HepG2 (cell line): Measurements from ENCODE around the gene CERT1. TPM values are rescaled to one million over a fixed set of nuclear protein-coding genes. Genes with fewer than 3 reads are reported as not detected.

Experiments used
- ATAC-seq: fragments of 200-7000 bp; cut with Tn5 transposase; 3 replicates; pipeline ENCODE4 v1.9.1; 2020; ENCODE audit warnings: mild to moderate bottlenecking, moderate library complexity
- BruUV-seq: library from RNA; stranded (reverse); fragments of 400-500 nt; replicated peaks from 2 replicates; lab custom pipeline; 2021; lab: Mats Ljungman, UMichigan
- CTCF ChIA-PET: fragments of 300-600 bp; formaldehyde crosslinking; extraction: SDS; loops from one replicate; lab custom pipeline; 2021; ENCODE audit warnings: low total read pairs, inconsistent platforms, low intra/inter-chr PET ratio; lab: Yijun Ruan, JAX
- POLR2A ChIA-PET: fragments of 350-600 bp; sonication (Branson Sonifier 250); formaldehyde crosslinking; loops from one replicate; lab custom pipeline; 2020; ENCODE audit warnings: antibody characterized with exemption, inconsistent platforms; lab: Yijun Ruan, JAX
- DNase-seq: peaks from one replicate; pipeline ENCODE4 v3.0.0-alpha.2; 2015; ENCODE audit warnings: low spot score
- FAIRE-seq: peaks from 3 replicates; lab custom pipeline; 2011; peaks lifted over from hg19 to GRCh38; lab: Jason Lieb, UNC
- H2AFZ ChIP-seq: one replicate; pipeline ENCODE4 v1.6.1; 2011; ENCODE audit warnings: low read length, inconsistent platforms
- H3K27ac ChIP-seq: fragments of 300-600 bp; 3 replicates; pipeline ENCODE4 v1.8.0; 2011; ENCODE audit warnings: mixed run types, mild to moderate bottlenecking, mixed read lengths, low read length, inconsistent platforms; ENCODE audit not compliant: insufficient read depth; ENCODE audit errors: extremely low read length
- H3K27me3 ChIP-seq, 2 experiments: fragments of 200-600 bp in 1 of 2; 2 replicates in 1 of 2; 3 replicates in 1 of 2; pipeline versions ENCODE4 v1.6.0 to v1.8.0; 2011; ENCODE audit warnings: low read length in 2 of 2, mild to moderate bottlenecking in 2 of 2, moderate library complexity in 2 of 2, inconsistent platforms in 1 of 2; ENCODE audit not compliant: insufficient read depth in 2 of 2, control insufficient read depth in 1 of 2
- H3K36me3 ChIP-seq, 2 experiments: fragments of 200-600 bp in 1 of 2; replicated peaks in 1 of 2; 2 replicates in 1 of 2; 3 replicates in 1 of 2; pipeline versions ENCODE4 v1.5.1 to v1.8.0; 2011; ENCODE audit warnings: low read length in 2 of 2, inconsistent platforms in 1 of 2; ENCODE audit not compliant: insufficient read depth in 2 of 2, control insufficient read depth in 1 of 2
- H3K4me1 ChIP-seq: 2 replicates; pipeline ENCODE4 v1.5.1; 2012; ENCODE audit warnings: low read length, inconsistent platforms; ENCODE audit not compliant: insufficient read depth
- H3K4me2 ChIP-seq: 2 replicates; pipeline ENCODE4 v1.6.0; 2011; ENCODE audit warnings: low read depth, low read length, inconsistent platforms
- H3K4me3 ChIP-seq, 3 experiments: fragments of 200-600 bp in 1 of 3; sonication (generic), shearing (Covaris generic) in 1 of 3; replicated peaks in 1 of 3; 2 replicates each; pipeline ENCODE4 v1.5.1; 2011 to 2016; ENCODE audit warnings: low read length in 3 of 3, inconsistent platforms in 2 of 3, low read depth in 2 of 3, mild to moderate bottlenecking in 2 of 3, control low read depth in 1 of 3, mixed read lengths in 1 of 3; ENCODE audit not compliant: insufficient read depth in 1 of 3
- H3K79me2 ChIP-seq: one replicate; pipeline ENCODE4 v1.6.1; 2011; ENCODE audit warnings: low read length, inconsistent platforms; ENCODE audit not compliant: insufficient read depth
- H3K9ac ChIP-seq: 2 replicates; pipeline ENCODE4 v1.6.0; 2011; ENCODE audit warnings: mild to moderate bottlenecking, low read depth, low read length, inconsistent platforms; ENCODE audit not compliant: insufficient read depth
- H3K9me3 ChIP-seq: 2 replicates; pipeline ENCODE4 v1.5.1; 2012; ENCODE audit warnings: mild to moderate bottlenecking, low read length
- H4K20me1 ChIP-seq: 2 replicates; pipeline ENCODE4 v1.6.0; 2011; ENCODE audit warnings: inconsistent platforms, mild to moderate bottlenecking, low read length, moderate library complexity; ENCODE audit not compliant: insufficient read depth
- AGO1 ChIP-seq: fragments of 200-400 bp; formaldehyde crosslinking; IDR thresholded peaks from 2 replicates; pipeline ENCODE4 v1.6.1; 2017; ENCODE audit warnings: mild to moderate bottlenecking, low read depth, low read length, moderate library complexity; ENCODE audit not compliant: poor library complexity, severe bottlenecking
- ARNTL ChIP-seq: sonication (generic); formaldehyde crosslinking; IDR thresholded peaks from 2 replicates; pipeline ENCODE4 v1.4.0; 2020; ENCODE audit warnings: mild to moderate bottlenecking, missing genetic modification reagents
- BCL6 ChIP-seq: IDR thresholded peaks from 2 replicates; pipeline ENCODE4 v1.6.1; 2016; ENCODE audit warnings: missing genetic modification reagents, missing compliant biosample characterization
- KMT2B ChIP-seq: IDR thresholded peaks from 2 replicates; pipeline ENCODE4 v1.6.1; 2016; ENCODE audit warnings: missing genetic modification reagents, missing compliant biosample characterization
- MAFG ChIP-seq: sonication (generic); formaldehyde crosslinking; IDR thresholded peaks from 2 replicates; pipeline ENCODE4 v1.5.1; 2020; ENCODE audit warnings: mild to moderate bottlenecking, missing genetic modification reagents
- MNT ChIP-seq: fragments of 450-650 bp; IDR thresholded peaks from 2 replicates; pipeline ENCODE4 v1.6.1; 2016
- MZF1 ChIP-seq: sonication (generic); formaldehyde crosslinking; IDR thresholded peaks from 2 replicates; pipeline ENCODE4 v1.8.1; 2023; ENCODE audit warnings: mild to moderate bottlenecking, missing genetic modification reagents, borderline replicate concordance
- NFE2 ChIP-seq: sonication (generic); formaldehyde crosslinking; IDR thresholded peaks from 2 replicates; pipeline ENCODE4 v1.4.0; 2020; ENCODE audit warnings: missing genetic modification reagents
- PRDM10 ChIP-seq: sonication (generic); formaldehyde crosslinking; IDR thresholded peaks from 2 replicates; pipeline ENCODE4 v1.4.0; 2020; ENCODE audit warnings: low read depth, missing genetic modification reagents
- RARA ChIP-seq: IDR thresholded peaks from 2 replicates; pipeline ENCODE4 v1.6.1; 2016; ENCODE audit warnings: missing genetic modification reagents, missing compliant biosample characterization
- RBM22 ChIP-seq: fragments of 200-400 bp; formaldehyde crosslinking; optimal IDR thresholded peaks from 2 replicates; pipeline ENCODE3; 2017; ENCODE audit warnings: mild to moderate bottlenecking, low read length, moderate library complexity
- SIX4 ChIP-seq: sonication (generic); formaldehyde crosslinking; IDR thresholded peaks from 2 replicates; pipeline ENCODE4 v1.4.0; 2020; ENCODE audit warnings: missing genetic modification reagents
- ZFP62 ChIP-seq: sonication (generic); formaldehyde crosslinking; IDR thresholded peaks from 2 replicates; pipeline ENCODE4 v1.4.0; 2020; ENCODE audit warnings: missing genetic modification reagents
- ZNF205 ChIP-seq: IDR thresholded peaks from 2 replicates; pipeline ENCODE4 v1.6.1; 2018; ENCODE audit warnings: missing biosample characterization, missing genetic modification reagents
- ZNF672 ChIP-seq: sonication (generic); formaldehyde crosslinking; IDR thresholded peaks from 2 replicates; pipeline ENCODE4 v1.8.1; 2022; ENCODE audit warnings: missing genetic modification reagents
- ZNF749 ChIP-seq: sonication (generic); formaldehyde crosslinking; IDR thresholded peaks from 2 replicates; pipeline ENCODE4 v1.8.0; 2022; ENCODE audit warnings: mild to moderate bottlenecking, missing genetic modification reagents, moderate library complexity, borderline replicate concordance
- WGBS: methylation state at CpG from one replicate; pipeline ENCODE4 v1.1.6; 2017; ENCODE audit warnings: low lambda C conversion rate; 5-methylcytosine and 5-hydroxymethylcytosine counted together
- in situ Hi-C: cut with HindIII; loops from 2 replicates; pipeline ENCODE4 v1.10.0; 2017; ENCODE audit warnings: low pct_unique_long_range_greater_than_20kb; ENCODE audit not compliant: extremely low pct_ligation_motif_present
- intact Hi-C: fragments of 100-400 bp; cut with micrococcal nuclease; formaldehyde crosslinking; loops from one replicate; pipeline ENCODE4 v1.10.0; 2022; ENCODE audit not compliant: unreplicated experiment
- polyA plus RNA-seq, 8 experiments: library from polyadenylated mRNA; depleted of rRNA in 3 of 8; stranded (reverse) in 7 of 8; unstranded in 1 of 8; fragments of >200 nt; fragmentation: Illumina TruSeq in 4 of 8; extraction: Trizol in 4 of 8; gene quantifications; 2 replicates each; pipeline versions ENCODE4 v1.2.1 to v1.2.3, GENCODE V29; 2011 to 2016; ENCODE audit warnings: low read depth in 4 of 8, missing spikeins in 1 of 8, mixed read lengths in 1 of 8; ENCODE audit not compliant: insufficient read depth in 1 of 8
- total RNA-seq, 5 experiments: library from RNA; depleted of rRNA; stranded (reverse); fragments of >200 nt; fragmentation: Illumina TruSeq; extraction: Trizol; gene quantifications; 2 replicates each; pipeline ENCODE4 v1.2.3, GENCODE V29; 2016; ENCODE audit warnings: low read depth in 1 of 5

The CERT1 gene
- total and polyA plus RNA-seq, 2 of the 13 experiments (the other 11 are each of a cell fraction or from before 2014, with no cell fraction given), result 8.2 to 12.7 TPM

GRCh38 chr5:75337366-75338021 is 173.9 kb downstream of the CERT1 start (continued):
- no peak for TF ChIP-seq PRDM10
- TF ChIP-seq, all 625 proteins: peak for 33

GRCh38 chr5:75336615-75337336 is 174.7 kb downstream of the CERT1 start, which contains the start of gene HMGCR:
Gene HMGCR (plus strand): TSS chr5:75337220. CDS start chr5:75342606, 5,386 bp downstream.
- H3K27me3 ChIP-seq, result no peaks in the 10 kb centered on the region; a peak in 1 of 5 replicates
- DNase-seq, result peak; percentile 99
- peak; percentile 96 for FAIRE-seq
- CTCF ChIA-PET, result no interaction called here
- no peaks in the 10 kb centered on the region for H3K9me3 ChIP-seq
- peak within 1 kb of the TSS; percentile 97 for H3K9ac ChIP-seq
- H3K36me3 ChIP-seq, result peaks cover 0 to 6% of the 10 kb centered on the region in 2 experiments; a peak in 2 of 5 replicates
- H3K4me3 ChIP-seq, result peak within 1 kb of the TSS; percentile 90 to 98 (median 96)
- in situ Hi-C loops (no loop called here), intact Hi-C loops (loop anchor here (1.0 to 2.0 kb wide), 2 partner anchors 100 to 284 kb away; partner anchors contain the start of genes ANKRD31 and GCNT4)
- peaks cover 45% of the 10 kb centered on the region for H4K20me1 ChIP-seq
- no TSS peak for BruUV-seq
- peaks cover 53% of the 10 kb centered on the region for H3K79me2 ChIP-seq
- peak within 1 kb of the TSS; percentile 92 for H3K27ac ChIP-seq
- WGBS, result under 1% methylated on average over 40 of the region's 56 CpGs
- POLR2A ChIA-PET, result interaction anchor here (0.8 to 1.4 kb wide), 15 partner anchors 15 to 663 kb away, joined by 3 to 19 read pairs (median 4); partner anchors contain the start of genes ANKRD31, CERT1, POC5 and POLK
- peaks cover 53% of the 10 kb centered on the region for H3K4me1 ChIP-seq
- H3K4me2 ChIP-seq, result peak within 1 kb of the TSS; percentile 99
- no peak within 1 kb of the TSS for H2AFZ ChIP-seq
- peak; percentile 97 for ATAC-seq
- TF ChIP-seq BCL6 (CRISPR knock-in tag) (peak; percentile 59), NFE2 (CRISPR knock-in tag) (peak; percentile 5; the same call in 1 of the 2 replicates), ZNF672 (CRISPR knock-in tag) (0 out of 2 replicates have a peak, but pooled peaks have one; percentile 41), MNT (peak; percentile 69), ZNF205 (CRISPR knock-in tag) (no peak; the same call in 1 of the 2 replicates), MAFG (no peak), ZNF749 (CRISPR knock-in tag) (peak; percentile 85), ARNTL (CRISPR knock-in tag) (peak; percentile 97), ZFP62 (CRISPR knock-in tag) (no peak), RBM22 (peak; percentile 64), KMT2B (CRISPR knock-in tag) (peak; percentile 62), SIX4 (no peak; the same call in 1 of the 2 replicates), AGO1 (no peak), RARA (CRISPR knock-in tag) (peak; percentile 25; the same call in 1 of the 2 replicates), MZF1 (CRISPR knock-in tag) (no peak)
